ENCODE results near the gene NLE1. TPM values are rescaled to one million over a fixed set of nuclear protein-coding genes. Genes with fewer than 3 reads are reported as not detected.
A peak's percentile ranks its signal among the peaks of the same experiment; 100 is the strongest.

The NLE1 gene
- 10 to 100 TPM; 12.9 to 17.9 TPM for total RNA-seq

GRCh38 chr17:35141681-35142466 is at the start of gene NLE1:
Gene NLE1, minus strand, starts transcription at chr17:35142303. Its CDS starts 28 bp downstream, at chr17:35142275.
- Histone ChIP-seq H3K9me3 (no peaks in the 10 kb centered on the region), H3K27me3 (no peaks in the 10 kb centered on the region), H3K36me3 (replicated peaks in 1 of 2; ENCODE audit: insufficient read depth in 1 of 2, low read depth in 2 of 2) (peaks cover 0 to 14% of the 10 kb centered on the region in 2 donors), H3K4me1 (peaks cover 12% of the 10 kb centered on the region), H3K4me3 (peak within 1 kb of the TSS; percentile 75 to 99), H3K27ac (peak within 1 kb of the TSS in 1 of 4 donors; percentile 35)
- TF ChIP-seq POLR2A (IDR thresholded peaks at IDR 0.05) (peak; percentile 35 to 63 (median 58)), CTCF (IDR thresholded peaks at IDR 0.05) (peak; percentile 90 to 97 (median 95))
- peak; percentile 77 to 83 (median 81) for DNase-seq
- intact Hi-C loops (cut with DNase I), result no loop called here
- ATAC-seq, result peak; percentile 95
- WGBS, 2 donors, result 0 to 1% methylated on average over 12 to 60 of the region's 65 CpGs

GRCh38 chr17:35191001-35191695 is 49.0 kb upstream of the NLE1 start:
- Histone ChIP-seq H3K4me1 (no peaks in the 10 kb centered on the region), H3K36me3 (replicated peaks in 1 of 2; ENCODE audit: insufficient read depth in 1 of 2, low read depth in 2 of 2) (no peaks in the 10 kb centered on the region), H3K27ac (no peak overlapping the region), H3K4me3 (no peak overlapping the region), H3K9me3 (no peaks in the 10 kb centered on the region), H3K27me3 (no peaks in the 10 kb centered on the region)
- no peak for ATAC-seq
- intact Hi-C loops (cut with DNase I), result no loop called here
- no peak for DNase-seq
- TF ChIP-seq CTCF (IDR thresholded peaks at IDR 0.05) (no peak), POLR2A (IDR thresholded peaks at IDR 0.05) (no peak)
- WGBS, 2 donors, result 62% methylated on average over 11 of the region's 11 CpGs

GRCh38 chr17:35189291-35189690 is 47.2 kb upstream of the NLE1 start:
- 60 to 72% methylated on average over 3 of the region's 3 CpGs for WGBS, 2 donors
- no peaks in the 10 kb centered on the region for H3K9me3 ChIP-seq
- DNase-seq (no peak), ATAC-seq (no peak)
- no peaks in the 10 kb centered on the region for H3K36me3 ChIP-seq (replicated peaks in 1 of 2; ENCODE audit: insufficient read depth in 1 of 2, low read depth in 2 of 2)
- H3K27me3 ChIP-seq, result no peaks in the 10 kb centered on the region
- TF ChIP-seq POLR2A (IDR thresholded peaks at IDR 0.05) (no peak), CTCF (IDR thresholded peaks at IDR 0.05) (no peak)
- H3K27ac ChIP-seq, result no peak overlapping the region
- intact Hi-C loops (cut with DNase I), result no loop called here
- no peak overlapping the region for H3K4me3 ChIP-seq
- no peaks in the 10 kb centered on the region for H3K4me1 ChIP-seq

GRCh38 chr17:35188111-35188510 is 46.0 kb upstream of the NLE1 start:
- DNase-seq, result no peak
- TF ChIP-seq CTCF (IDR thresholded peaks at IDR 0.05), result no peak
- no peak for TF ChIP-seq POLR2A (IDR thresholded peaks at IDR 0.05)
- ATAC-seq, result no peak
- Histone ChIP-seq H3K27me3 (no peaks in the 10 kb centered on the region), H3K4me3 (no peak overlapping the region), H3K27ac (no peak overlapping the region), H3K9me3 (no peaks in the 10 kb centered on the region), H3K4me1 (no peaks in the 10 kb centered on the region), H3K36me3 (replicated peaks in 1 of 2; ENCODE audit: insufficient read depth in 1 of 2, low read depth in 2 of 2) (no peaks in the 10 kb centered on the region)
- 47 to 55% methylated on average over 2 of the region's 2 CpGs for WGBS, 2 donors
- intact Hi-C loops (cut with DNase I), result no loop called here
